ENCODE measurements around the gene CFAP68.
"Not testable (repeated sequence)": the region's sequence is repeated elsewhere in the genome, so short reads cannot be mapped to it uniquely, and the experiment has no call there.

The CFAP68 gene

DNA sequence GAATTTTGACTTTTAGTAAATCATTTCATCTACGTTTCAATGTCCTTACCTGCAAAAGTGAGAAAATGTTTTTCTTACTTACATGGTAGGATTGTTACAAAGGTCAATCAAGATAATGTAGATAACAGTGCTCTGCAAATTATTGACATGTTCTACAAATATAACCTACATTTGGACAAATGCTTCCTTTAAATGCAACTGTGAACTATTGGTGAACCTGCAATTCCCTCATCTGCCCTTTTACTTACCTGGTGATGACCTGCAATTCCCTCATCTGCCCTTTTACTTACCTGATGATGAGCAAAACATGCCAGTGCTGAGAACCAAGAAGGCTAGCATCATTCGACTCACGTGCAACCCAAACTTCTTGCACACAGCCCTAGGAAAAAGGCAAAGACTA is 19.1 kb upstream of the CFAP68 start:
- DNase-seq = no peak
- in situ Hi-C loops (cut with MboI; ENCODE audit: low pct_unique_long_range_greater_than_20kb, low sequenced_read_pairs) = no loop called here

GRCh38 chr11:111870113-111870512 is 9.2 kb upstream of the CFAP68 start:
- DNase-seq = no peak
- in situ Hi-C loops (cut with MboI; ENCODE audit: low pct_unique_long_range_greater_than_20kb, low sequenced_read_pairs) = no loop called here

- DNase-seq = no peak
Observed at GRCh38 chr11:111870522-111870885, 8.8 kb upstream of the CFAP68 start.

GRCh38 chr11:111870886-111871692 is 8.3 kb upstream of the CFAP68 start, which contains the start of gene ALG9:
TSS of gene ALG9 (minus strand) at chr11:111871581. CDS start at chr11:111871482, 99 bp downstream.
- peak; percentile 84 for DNase-seq
- in situ Hi-C loops (cut with MboI; ENCODE audit: low pct_unique_long_range_greater_than_20kb, low sequenced_read_pairs) = no loop called here

More at GRCh38 chr11:111870522-111870885, 8.8 kb upstream of the CFAP68 start:
- in situ Hi-C loops (cut with MboI; ENCODE audit: low pct_unique_long_range_greater_than_20kb, low sequenced_read_pairs) = no loop called here

- in situ Hi-C loops (cut with MboI; ENCODE audit: low pct_unique_long_range_greater_than_20kb, low sequenced_read_pairs) = no loop called here
- no peak for DNase-seq
Observed at GRCh38 chr11:111871693-111872161, 7.6 kb upstream of the CFAP68 start.

- DNase-seq = no peak
- in situ Hi-C loops (cut with MboI; ENCODE audit: low pct_unique_long_range_greater_than_20kb, low sequenced_read_pairs) = no loop called here
Observed at GRCh38 chr11:111878385-111878848, 924 bp upstream of the CFAP68 start.

DNA sequence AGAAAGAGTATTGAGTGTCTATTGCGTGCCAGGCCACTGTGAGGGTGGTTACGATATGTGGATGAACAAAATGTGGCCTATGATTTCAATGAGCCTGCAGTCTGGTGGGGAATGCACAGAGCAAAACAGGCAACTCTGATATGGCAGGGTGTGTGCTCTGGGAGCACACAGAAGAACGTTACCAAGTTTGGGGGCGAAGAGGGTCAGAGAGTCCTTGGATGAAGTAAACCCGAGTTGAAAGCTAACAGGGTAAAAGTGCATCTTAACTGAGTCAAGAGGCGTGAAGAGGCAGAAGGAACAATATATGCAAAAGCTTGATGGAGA is 258 bp downstream of the CFAP68 start:
- in situ Hi-C loops (cut with MboI; ENCODE audit: low pct_unique_long_range_greater_than_20kb, low sequenced_read_pairs) = no loop called here
- no peak for DNase-seq

GRCh38 chr11:111882202-111882601 is 2.9 kb downstream of the CFAP68 start:
- in situ Hi-C loops (cut with MboI; ENCODE audit: low pct_unique_long_range_greater_than_20kb, low sequenced_read_pairs) = no loop called here
- no peak for DNase-seq

GRCh38 chr11:111885053-111885452 is 5.7 kb downstream of the CFAP68 start:
- in situ Hi-C loops (cut with MboI; ENCODE audit: low pct_unique_long_range_greater_than_20kb, low sequenced_read_pairs); DNase-seq: not testable (repeated sequence)

- DNase-seq = no peak
Observed at GRCh38 chr11:111886032-111886431, 6.7 kb downstream of the CFAP68 start.

GRCh38 chr11:111886844-111887243 is 7.5 kb downstream of the CFAP68 start:
- DNase-seq = no peak

More at GRCh38 chr11:111886032-111886431, 6.7 kb downstream of the CFAP68 start:
- in situ Hi-C loops (cut with MboI; ENCODE audit: low pct_unique_long_range_greater_than_20kb, low sequenced_read_pairs) = no loop called here

DNA sequence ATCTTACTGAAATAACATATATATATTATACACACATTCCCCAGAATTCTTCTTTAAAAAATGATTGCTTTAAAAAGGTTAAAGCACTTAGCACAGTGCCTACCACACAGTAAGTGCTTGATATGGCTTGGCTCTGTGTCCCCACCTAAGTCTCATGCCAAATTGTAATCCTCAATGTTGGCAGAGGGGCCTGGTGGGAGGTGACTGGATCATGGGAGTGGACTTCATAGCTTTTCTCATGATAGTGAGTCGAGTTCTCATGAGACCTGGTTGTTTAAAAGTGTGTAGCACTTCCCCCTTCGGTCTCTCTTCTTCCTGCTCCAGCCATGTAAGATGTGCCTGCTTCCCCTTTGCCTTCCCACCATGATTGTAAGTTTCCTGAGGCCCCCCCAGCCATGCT is 26.1 kb downstream of the CFAP68 start:
- in situ Hi-C loops (cut with MboI; ENCODE audit: low pct_unique_long_range_greater_than_20kb, low sequenced_read_pairs) = no loop called here
- DNase-seq = no peak

More at GRCh38 chr11:111886844-111887243, 7.5 kb downstream of the CFAP68 start:
- in situ Hi-C loops (cut with MboI; ENCODE audit: low pct_unique_long_range_greater_than_20kb, low sequenced_read_pairs) = no loop called here

- DNase-seq = no peak
- in situ Hi-C loops (cut with MboI; ENCODE audit: low pct_unique_long_range_greater_than_20kb, low sequenced_read_pairs) = no loop called here
Observed at GRCh38 chr11:111906680-111907079, 27.3 kb downstream of the CFAP68 start.

GRCh38 chr11:111908639-111909305 is 29.4 kb downstream of the CFAP68 start:
- DNase-seq = no peak
- in situ Hi-C loops (cut with MboI; ENCODE audit: low pct_unique_long_range_greater_than_20kb, low sequenced_read_pairs) = no loop called here

DNA sequence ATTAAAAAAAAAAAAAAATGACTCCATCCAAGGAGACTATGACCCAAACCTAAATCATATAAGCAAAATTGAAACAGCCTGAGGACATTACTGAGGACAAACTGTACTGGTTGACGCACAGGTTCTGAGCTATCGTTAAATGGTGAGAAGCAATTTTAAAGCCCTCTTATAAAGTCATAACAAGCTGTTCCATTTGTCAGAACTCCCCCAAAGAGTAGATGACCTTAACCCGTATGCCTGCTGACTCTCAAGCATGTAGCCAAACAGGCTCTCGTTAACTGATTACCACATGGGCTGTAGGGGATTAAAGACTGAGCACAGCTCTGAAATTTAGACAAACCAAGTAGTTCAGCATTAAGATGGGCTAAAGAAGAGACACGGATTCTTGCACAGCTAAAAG is 30.0 kb downstream of the CFAP68 start:
- in situ Hi-C loops (cut with MboI; ENCODE audit: low pct_unique_long_range_greater_than_20kb, low sequenced_read_pairs) = no loop called here
- no peak for DNase-seq

- in situ Hi-C loops (cut with MboI; ENCODE audit: low pct_unique_long_range_greater_than_20kb, low sequenced_read_pairs) = no loop called here
- DNase-seq = no peak
Observed at GRCh38 chr11:111910676-111911562, 31.6 kb downstream of the CFAP68 start.

DNA sequence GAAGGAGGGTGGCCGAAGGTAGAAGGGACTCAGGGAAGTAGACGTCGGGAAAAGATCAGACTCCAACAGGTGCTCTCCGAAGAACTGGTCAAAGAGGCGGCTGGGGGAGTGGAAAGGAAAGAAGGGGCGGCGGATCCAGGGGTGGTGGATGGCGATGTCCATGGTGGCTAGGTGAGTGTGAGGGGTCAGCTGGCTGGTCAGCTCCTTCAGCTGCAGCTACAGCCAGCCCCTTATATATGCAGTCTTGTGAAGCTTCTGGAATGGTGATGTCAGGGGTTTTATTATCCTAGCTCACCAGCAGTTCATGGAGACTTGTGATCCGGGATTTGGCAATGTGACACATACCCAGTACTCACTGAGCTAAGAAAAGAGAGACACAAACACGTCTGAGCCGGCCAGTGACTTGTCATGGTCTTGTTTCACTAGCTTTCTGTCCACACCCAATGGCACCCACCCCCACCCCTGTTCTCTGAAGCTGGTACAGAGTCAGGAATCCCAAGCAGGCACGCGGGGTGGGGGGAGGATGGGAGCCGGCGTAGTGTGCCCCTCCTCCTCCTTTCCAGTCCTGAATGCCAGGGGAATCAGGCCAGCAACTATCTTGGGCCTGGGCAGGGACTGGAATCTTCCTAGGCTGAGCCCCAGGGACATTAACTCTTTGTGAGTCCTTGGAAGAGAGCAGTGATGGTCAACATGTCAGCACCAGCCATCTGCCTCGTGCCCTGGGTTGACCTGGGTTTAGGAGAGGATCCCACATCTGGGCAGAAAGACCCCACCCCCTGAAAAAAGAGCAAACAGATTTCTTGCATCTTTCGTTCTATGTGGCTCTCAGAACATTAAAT is 32.4 kb downstream of the CFAP68 start, which contains the start of gene CRYAB:
CRYAB (minus strand) TSS at position 208 of the 839 bp plus-strand sequence; CDS start at position 162, 46 bp downstream.
- DNase-seq = no peak

GRCh38 chr11:111912535-111912934 is 33.2 kb downstream of the CFAP68 start, which contains the start of gene HSPB2:
TSS of gene HSPB2 (plus strand) at chr11:111912734. CDS start at chr11:111912830, 96 bp downstream.
- in situ Hi-C loops (cut with MboI; ENCODE audit: low pct_unique_long_range_greater_than_20kb, low sequenced_read_pairs) = no loop called here
- DNase-seq = no peak

More for the DNA sequence above, 32.4 kb downstream of the CFAP68 start, which contains the start of gene CRYAB:
- in situ Hi-C loops (cut with MboI; ENCODE audit: low pct_unique_long_range_greater_than_20kb, low sequenced_read_pairs) = no loop called here
